ENCODE measurements around the gene SPINK5.

Gene SPINK5

GRCh38 chr5:148060881-148061280 is 2.9 kb upstream of the SPINK5 start:
- Histone ChIP-seq H3K4me1 (ENCODE audit: control insufficient read depth, insufficient read depth, low read length) (no peaks in the 10 kb centered on the region), H3K9ac (ENCODE audit: low read length) (no peak overlapping the region), H3K4me3 (ENCODE audit: low read depth, low read length) (no peak overlapping the region), H3K36me3 (ENCODE audit: control insufficient read depth, insufficient read depth, low read length) (no peaks in the 10 kb centered on the region), H3K27me3 (ENCODE audit: control insufficient read depth, insufficient read depth, low read length) (no peaks in the 10 kb centered on the region), H3K9me3 (ENCODE audit: control insufficient read depth, insufficient read depth, low read depth, low read length) (peaks cover 15% of the 10 kb centered on the region), H3K27ac (ENCODE audit: low read depth, low read length) (no peak overlapping the region)

DNA sequence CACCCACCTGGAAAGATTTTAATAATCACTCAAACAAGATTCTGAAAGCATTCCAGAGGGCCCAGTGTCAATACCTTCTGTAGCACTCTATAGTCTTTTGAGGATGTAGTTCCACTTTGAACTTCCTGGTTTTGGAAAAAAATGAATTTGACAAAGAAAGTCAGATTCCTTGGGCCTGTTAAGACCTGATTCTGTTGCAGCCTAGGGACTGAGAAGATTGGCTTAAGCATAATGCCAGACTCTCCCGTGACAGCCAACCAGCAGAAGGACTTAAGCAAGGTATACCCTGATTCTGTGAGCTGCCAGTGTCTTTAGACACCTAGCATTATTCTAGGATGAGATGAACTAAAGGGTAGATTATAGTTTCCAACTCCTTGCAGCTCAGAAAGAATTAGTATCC is 6.8 kb downstream of the SPINK5 start:
- no peak overlapping the region for H3K4me3 ChIP-seq (ENCODE audit: low read depth, low read length)
- H3K36me3 ChIP-seq (ENCODE audit: control insufficient read depth, insufficient read depth, low read length) = no peaks in the 10 kb centered on the region; the same call in 1 of the 2 replicates
- H3K27ac ChIP-seq (ENCODE audit: low read depth, low read length) = peak overlapping the region; percentile 25; the same call in 1 of the 2 replicates
- H3K4me1 ChIP-seq (ENCODE audit: control insufficient read depth, insufficient read depth, low read length) = peaks cover 10% of the 10 kb centered on the region; the same call in 1 of the 2 replicates
- no peaks in the 10 kb centered on the region for H3K27me3 ChIP-seq (ENCODE audit: control insufficient read depth, insufficient read depth, low read length)
- no peak overlapping the region for H3K9ac ChIP-seq (ENCODE audit: low read length)
- no peaks in the 10 kb centered on the region for H3K9me3 ChIP-seq (ENCODE audit: control insufficient read depth, insufficient read depth, low read depth, low read length)

DNA sequence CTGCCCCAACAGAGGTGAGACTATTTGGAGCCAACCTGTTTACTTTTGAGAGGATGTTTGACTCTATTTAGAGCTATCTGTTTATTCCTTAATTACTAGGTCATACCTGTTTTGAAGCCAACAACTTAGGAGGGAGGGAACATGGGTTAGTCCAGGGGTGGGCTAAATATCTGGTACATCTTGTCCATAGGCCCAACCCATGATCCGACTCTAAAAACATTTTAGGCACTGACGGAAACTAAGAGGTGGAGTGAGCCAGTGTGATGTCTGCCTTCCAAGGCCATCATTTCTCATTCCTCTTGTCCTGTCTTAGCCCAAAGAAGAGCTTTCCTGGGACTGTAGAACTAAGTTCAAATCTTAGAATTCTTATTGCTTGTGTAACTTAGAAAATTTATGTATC is 8.4 kb downstream of the SPINK5 start:
- Histone ChIP-seq H3K36me3 (ENCODE audit: control insufficient read depth, insufficient read depth, low read length) (no peaks in the 10 kb centered on the region; the same call in 1 of the 2 replicates), H3K27me3 (ENCODE audit: control insufficient read depth, insufficient read depth, low read length) (no peaks in the 10 kb centered on the region), H3K9me3 (ENCODE audit: control insufficient read depth, insufficient read depth, low read depth, low read length) (no peaks in the 10 kb centered on the region), H3K4me3 (ENCODE audit: low read depth, low read length) (no peak overlapping the region), H3K27ac (ENCODE audit: low read depth, low read length) (no peak overlapping the region), H3K4me1 (ENCODE audit: control insufficient read depth, insufficient read depth, low read length) (peaks cover 10% of the 10 kb centered on the region; the same call in 1 of the 2 replicates), H3K9ac (ENCODE audit: low read length) (no peak overlapping the region)

GRCh38 chr5:148075529-148075928 is 11.7 kb downstream of the SPINK5 start:
- Histone ChIP-seq H3K9ac (ENCODE audit: low read length) (no peak overlapping the region), H3K27me3 (ENCODE audit: control insufficient read depth, insufficient read depth, low read length) (no peaks in the 10 kb centered on the region), H3K4me1 (ENCODE audit: control insufficient read depth, insufficient read depth, low read length) (peaks cover 6% of the 10 kb centered on the region; the same call in 1 of the 2 replicates), H3K27ac (ENCODE audit: low read depth, low read length) (no peak overlapping the region), H3K4me3 (ENCODE audit: low read depth, low read length) (no peak overlapping the region), H3K36me3 (ENCODE audit: control insufficient read depth, insufficient read depth, low read length) (no peaks in the 10 kb centered on the region; the same call in 1 of the 2 replicates), H3K9me3 (ENCODE audit: control insufficient read depth, insufficient read depth, low read depth, low read length) (no peaks in the 10 kb centered on the region)

DNA sequence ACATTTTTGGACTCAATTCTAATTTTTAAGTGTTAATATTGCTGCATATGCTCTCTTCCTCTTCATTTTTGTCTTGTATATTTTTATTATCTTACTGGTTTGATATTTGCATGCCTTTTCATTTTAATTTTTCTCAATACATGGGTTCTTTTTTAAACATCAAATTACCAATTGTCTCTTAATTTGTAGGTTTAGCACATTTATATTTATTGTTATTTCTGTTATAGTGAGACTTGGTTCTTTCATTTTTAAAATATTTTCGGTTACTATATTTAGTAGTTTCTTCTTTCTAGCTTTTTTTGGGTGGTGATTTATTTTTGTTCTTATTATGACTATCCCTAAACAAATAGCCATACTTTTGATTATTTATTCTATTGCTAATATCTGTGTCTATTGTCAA is 19.4 kb downstream of the SPINK5 start:
- Histone ChIP-seq H3K27ac (ENCODE audit: low read depth, low read length) (no peak overlapping the region), H3K4me3 (ENCODE audit: low read depth, low read length) (no peak overlapping the region), H3K36me3 (ENCODE audit: control insufficient read depth, insufficient read depth, low read length) (no peaks in the 10 kb centered on the region), H3K27me3 (ENCODE audit: control insufficient read depth, insufficient read depth, low read length) (no peaks in the 10 kb centered on the region), H3K4me1 (ENCODE audit: control insufficient read depth, insufficient read depth, low read length) (no peaks in the 10 kb centered on the region), H3K9ac (ENCODE audit: low read length) (no peak overlapping the region), H3K9me3 (ENCODE audit: control insufficient read depth, insufficient read depth, low read depth, low read length) (no peaks in the 10 kb centered on the region)

DNA sequence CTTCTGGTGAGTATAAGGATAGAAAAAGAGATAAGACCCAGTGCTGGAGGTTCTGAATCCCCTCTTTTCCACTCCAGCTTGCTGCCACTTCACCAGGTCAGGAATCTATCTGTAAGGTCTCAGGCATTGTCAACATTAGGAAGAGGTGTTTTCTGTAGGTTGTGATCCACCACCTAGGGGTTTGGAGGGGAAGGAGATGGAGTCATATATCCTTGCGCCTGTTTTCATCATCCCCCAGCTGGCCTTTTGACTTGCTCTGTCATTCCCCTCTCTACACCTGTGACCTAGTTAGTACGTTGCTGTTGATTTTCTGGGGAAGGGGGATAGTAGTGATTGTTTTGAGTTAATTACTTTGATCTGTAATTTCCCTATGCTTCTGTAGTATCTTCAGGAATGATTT is 20.5 kb downstream of the SPINK5 start:
- H3K9ac ChIP-seq (ENCODE audit: low read length) = no peak overlapping the region
- no peak overlapping the region for H3K4me3 ChIP-seq (ENCODE audit: low read depth, low read length)
- H3K27me3 ChIP-seq (ENCODE audit: control insufficient read depth, insufficient read depth, low read length) = no peaks in the 10 kb centered on the region
- no peak overlapping the region for H3K27ac ChIP-seq (ENCODE audit: low read depth, low read length)
- H3K4me1 ChIP-seq (ENCODE audit: control insufficient read depth, insufficient read depth, low read length) = no peaks in the 10 kb centered on the region
- no peaks in the 10 kb centered on the region for H3K36me3 ChIP-seq (ENCODE audit: control insufficient read depth, insufficient read depth, low read length)
- no peaks in the 10 kb centered on the region for H3K9me3 ChIP-seq (ENCODE audit: control insufficient read depth, insufficient read depth, low read depth, low read length)

DNA sequence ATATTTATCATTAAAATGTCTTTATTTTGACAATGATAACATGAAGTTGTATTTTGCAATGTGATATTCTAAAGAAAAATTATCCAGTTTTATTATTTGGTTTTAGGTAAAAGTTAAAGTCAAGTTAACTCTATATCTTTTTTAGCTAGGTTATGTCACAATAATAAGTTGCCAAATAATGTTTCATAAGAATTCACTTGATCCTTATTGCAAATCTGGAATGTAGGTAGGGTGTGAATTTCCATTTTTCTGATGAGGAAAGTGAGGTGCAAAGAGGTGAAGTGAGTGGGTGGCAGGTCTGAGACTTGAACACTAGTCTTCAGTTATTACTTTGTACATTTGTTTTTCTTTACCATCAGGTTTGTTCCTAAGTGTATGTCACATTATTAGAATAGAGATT is 21.5 kb downstream of the SPINK5 start:
- Histone ChIP-seq H3K36me3 (ENCODE audit: control insufficient read depth, insufficient read depth, low read length) (no peaks in the 10 kb centered on the region), H3K27me3 (ENCODE audit: control insufficient read depth, insufficient read depth, low read length) (no peaks in the 10 kb centered on the region), H3K9me3 (ENCODE audit: control insufficient read depth, insufficient read depth, low read depth, low read length) (no peaks in the 10 kb centered on the region), H3K27ac (ENCODE audit: low read depth, low read length) (no peak overlapping the region), H3K4me1 (ENCODE audit: control insufficient read depth, insufficient read depth, low read length) (peaks cover 5% of the 10 kb centered on the region), H3K4me3 (ENCODE audit: low read depth, low read length) (no peak overlapping the region), H3K9ac (ENCODE audit: low read length) (no peak overlapping the region)

GRCh38 chr5:148085977-148086705 is 22.4 kb downstream of the SPINK5 start:
- no peak overlapping the region for H3K27ac ChIP-seq (ENCODE audit: low read depth, low read length)
- H3K4me3 ChIP-seq (ENCODE audit: low read depth, low read length) = no peak overlapping the region
- H3K27me3 ChIP-seq (ENCODE audit: control insufficient read depth, insufficient read depth, low read length) = no peaks in the 10 kb centered on the region
- H3K9me3 ChIP-seq (ENCODE audit: control insufficient read depth, insufficient read depth, low read depth, low read length) = no peaks in the 10 kb centered on the region
- H3K4me1 ChIP-seq (ENCODE audit: control insufficient read depth, insufficient read depth, low read length) = peaks cover 13% of the 10 kb centered on the region
- no peak overlapping the region for H3K9ac ChIP-seq (ENCODE audit: low read length)
- no peaks in the 10 kb centered on the region for H3K36me3 ChIP-seq (ENCODE audit: control insufficient read depth, insufficient read depth, low read length)

DNA sequence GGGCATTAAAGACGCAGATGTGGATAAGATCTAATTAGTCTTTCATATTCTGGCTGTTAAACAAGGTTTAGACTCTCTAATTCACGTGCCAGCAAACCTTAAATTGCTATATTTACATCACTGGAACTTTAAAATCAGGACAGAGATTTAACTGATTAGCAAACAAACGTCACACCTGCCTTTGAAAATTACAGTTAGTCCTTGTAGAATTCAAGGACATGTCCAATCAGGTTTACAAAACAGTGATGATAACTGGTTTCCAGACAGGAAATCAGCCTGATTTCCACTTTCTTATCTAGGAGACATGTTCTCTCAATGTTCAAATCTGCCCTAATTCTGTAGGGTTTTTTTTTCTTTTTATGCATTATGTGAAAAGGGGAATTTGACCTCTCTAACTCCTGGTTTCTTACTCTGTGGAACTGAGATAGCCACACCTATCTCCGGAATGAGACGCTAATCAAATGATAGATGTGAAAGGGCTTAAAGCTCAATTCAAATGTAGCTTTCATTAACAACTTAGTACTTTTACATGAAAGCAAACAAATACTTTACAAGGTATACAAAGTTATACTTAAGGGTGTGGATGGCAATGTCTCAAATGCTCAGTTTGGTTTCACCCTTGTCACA is 26.5 kb downstream of the SPINK5 start:
- Histone ChIP-seq H3K4me1 (ENCODE audit: control insufficient read depth, insufficient read depth, low read length) (peaks cover 21% of the 10 kb centered on the region), H3K27me3 (ENCODE audit: control insufficient read depth, insufficient read depth, low read length) (no peaks in the 10 kb centered on the region), H3K27ac (ENCODE audit: low read depth, low read length) (no peak overlapping the region), H3K9ac (ENCODE audit: low read length) (peak overlapping the region; percentile 5), H3K4me3 (ENCODE audit: low read depth, low read length) (peak overlapping the region; percentile 5; the same call in 1 of the 2 replicates), H3K9me3 (ENCODE audit: control insufficient read depth, insufficient read depth, low read depth, low read length) (no peaks in the 10 kb centered on the region), H3K36me3 (ENCODE audit: control insufficient read depth, insufficient read depth, low read length) (peaks cover 8% of the 10 kb centered on the region; the same call in 1 of the 2 replicates)

DNA sequence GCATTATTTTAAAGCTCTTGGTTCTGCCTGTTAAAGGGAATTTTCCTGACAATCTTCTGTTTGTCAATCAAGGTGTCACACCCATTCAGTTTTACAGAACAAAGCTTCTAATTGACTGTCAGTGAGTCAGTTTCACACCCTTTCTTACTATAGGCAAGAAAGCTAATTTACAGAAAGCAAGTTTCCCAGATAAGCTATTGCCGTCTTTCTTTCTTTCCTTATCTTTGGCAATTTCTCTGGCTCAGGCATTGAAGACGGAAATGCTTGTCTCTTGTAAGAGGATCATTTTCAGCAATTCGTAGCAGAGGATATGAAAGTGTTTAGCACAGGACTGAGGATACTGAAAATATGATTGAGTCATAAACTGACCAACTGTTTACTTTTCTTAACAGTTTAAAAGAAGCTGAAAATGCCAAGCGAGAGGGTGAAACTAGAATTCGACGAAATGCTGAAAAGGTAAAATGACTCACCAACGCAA is 27.0 kb downstream of the SPINK5 start:
- H3K9me3 ChIP-seq (ENCODE audit: control insufficient read depth, insufficient read depth, low read depth, low read length) = no peaks in the 10 kb centered on the region

More for the DNA sequence above, 27.0 kb downstream of the SPINK5 start:
- H3K4me1 ChIP-seq (ENCODE audit: control insufficient read depth, insufficient read depth, low read length) = peaks cover 21% of the 10 kb centered on the region
- peak overlapping the region; percentile 51 for H3K9ac ChIP-seq (ENCODE audit: low read length)
- no peaks in the 10 kb centered on the region for H3K27me3 ChIP-seq (ENCODE audit: control insufficient read depth, insufficient read depth, low read length)
- peak overlapping the region; percentile 64; the same call in 1 of the 2 replicates for H3K27ac ChIP-seq (ENCODE audit: low read depth, low read length)
- peak overlapping the region; percentile 5; the same call in 1 of the 2 replicates for H3K4me3 ChIP-seq (ENCODE audit: low read depth, low read length)
- H3K36me3 ChIP-seq (ENCODE audit: control insufficient read depth, insufficient read depth, low read length) = peaks cover 8% of the 10 kb centered on the region; the same call in 1 of the 2 replicates
